Mesenchymal stem cell (in vitro differentiated cells and primary cell): ENCODE data around the gene C1orf174.
A peak's percentile ranks its signal among the peaks of the same experiment; 100 is the strongest.

Experiments used
- DNase-seq: peaks from one replicate; pipeline ENCODE4 v3.0.0-alpha.2; 2013
- H2AFZ ChIP-seq: one replicate; pipeline ENCODE4 v1.6.1; 2013; ENCODE audit warnings: low read depth, mild to moderate bottlenecking, control low read depth, inconsistent platforms, low read length, moderate library complexity
- H2AK5ac ChIP-seq: 2 replicates; pipeline ENCODE4 v1.6.1; 2013; ENCODE audit warnings: low read length, moderate library complexity, mild to moderate bottlenecking, inconsistent platforms; ENCODE audit not compliant: severe bottlenecking
- H2BK120ac ChIP-seq: one replicate; pipeline ENCODE4 v1.6.1; 2013; ENCODE audit warnings: low read depth, mild to moderate bottlenecking, inconsistent platforms, low read length, moderate library complexity
- H2BK12ac ChIP-seq, 2 experiments: one replicate each; pipeline ENCODE4 v1.6.1; 2013; ENCODE audit warnings: inconsistent platforms in 2 of 2, low read length in 2 of 2, mild to moderate bottlenecking in 2 of 2, moderate library complexity in 2 of 2, control low read depth in 1 of 2
- H2BK15ac ChIP-seq: one replicate; pipeline ENCODE4 v1.6.1; 2013; ENCODE audit warnings: mild to moderate bottlenecking, low read depth, inconsistent platforms; ENCODE audit not compliant: poor library complexity, severe bottlenecking
- H2BK5ac ChIP-seq: 2 replicates; pipeline ENCODE4 v1.6.1; 2013; ENCODE audit warnings: low read depth, mild to moderate bottlenecking, low read length, control low read depth, inconsistent platforms; ENCODE audit not compliant: poor library complexity, severe bottlenecking
- H3K14ac ChIP-seq, 2 experiments: one replicate each; pipeline ENCODE4 v1.6.1; 2013; ENCODE audit warnings: inconsistent platforms in 2 of 2, low read length in 2 of 2, control low read depth in 1 of 2, mild to moderate bottlenecking in 1 of 2, moderate library complexity in 1 of 2
- H3K18ac ChIP-seq, 2 experiments: one replicate each; pipeline ENCODE4 v1.6.1; 2013; ENCODE audit warnings: inconsistent platforms in 2 of 2, low read length in 2 of 2, control low read depth in 1 of 2, low read depth in 1 of 2, mild to moderate bottlenecking in 1 of 2
- H3K23ac ChIP-seq, 2 experiments: one replicate each; pipeline ENCODE4 v1.6.1; 2013; ENCODE audit warnings: inconsistent platforms in 2 of 2, low read length in 2 of 2, mild to moderate bottlenecking in 2 of 2, moderate library complexity in 2 of 2, control low read depth in 1 of 2
- H3K27ac ChIP-seq: 2 replicates; pipeline ENCODE4 v1.5.1; 2013; ENCODE audit warnings: mild to moderate bottlenecking, moderate library complexity, low read length, control low read depth, inconsistent platforms; ENCODE audit not compliant: poor library complexity, severe bottlenecking
- H3K27me3 ChIP-seq, 2 experiments: 2 replicates each; pipeline versions ENCODE4 v1.6.1 to v1.7.0; 2013; ENCODE audit warnings: low read length in 2 of 2, mild to moderate bottlenecking in 2 of 2, moderate library complexity in 2 of 2, control low read depth in 1 of 2, inconsistent platforms in 1 of 2; ENCODE audit not compliant: control insufficient read depth in 1 of 2, insufficient read depth in 1 of 2
- H3K36me3 ChIP-seq, 2 experiments: 2 replicates each; pipeline versions ENCODE4 v1.6.1 to v1.7.0; 2013; ENCODE audit warnings: low read length in 2 of 2, control low read depth in 1 of 2, inconsistent platforms in 1 of 2, low read depth in 1 of 2, mild to moderate bottlenecking in 1 of 2; ENCODE audit not compliant: insufficient read depth in 2 of 2, control insufficient read depth in 1 of 2
- H3K4ac ChIP-seq, 2 experiments: one replicate each; pipeline ENCODE4 v1.6.1; 2013; ENCODE audit warnings: inconsistent platforms in 2 of 2, low read length in 2 of 2, mild to moderate bottlenecking in 2 of 2, moderate library complexity in 2 of 2, control low read depth in 1 of 2, low read depth in 1 of 2
- H3K4me1 ChIP-seq: 2 replicates; pipeline ENCODE4 v1.6.1; 2013; ENCODE audit warnings: low read depth, low read length, control low read depth; ENCODE audit not compliant: control insufficient read depth, insufficient read depth
- H3K4me2 ChIP-seq: 2 replicates; pipeline ENCODE4 v1.6.1; 2013; ENCODE audit warnings: low read length, mild to moderate bottlenecking, inconsistent platforms; ENCODE audit not compliant: poor library complexity, severe bottlenecking
- H3K4me3 ChIP-seq, 2 experiments: 2 replicates each; pipeline versions ENCODE4 v1.5.1 to v1.7.0; 2013; ENCODE audit warnings: low read length in 2 of 2, mild to moderate bottlenecking in 2 of 2, control low read depth in 1 of 2, low read depth in 1 of 2; ENCODE audit not compliant: insufficient read depth in 1 of 2
- H3K79me1 ChIP-seq: replicated peaks from 2 replicates; pipeline ENCODE4 v1.6.1; 2013; ENCODE audit warnings: mild to moderate bottlenecking, control low read depth, low read length, inconsistent platforms; ENCODE audit not compliant: poor library complexity, severe bottlenecking
- H3K9ac ChIP-seq: 2 replicates; pipeline ENCODE4 v1.7.0; 2013; ENCODE audit warnings: mild to moderate bottlenecking, low read length, moderate library complexity
- H3K9me3 ChIP-seq: 2 replicates; pipeline ENCODE4 v1.7.0; 2013; ENCODE audit warnings: mild to moderate bottlenecking, low read length; ENCODE audit not compliant: control insufficient read depth
- H4K8ac ChIP-seq: one replicate; pipeline ENCODE4 v1.6.1; 2013; ENCODE audit warnings: inconsistent platforms, mild to moderate bottlenecking, low read length, moderate library complexity
- H4K91ac ChIP-seq: one replicate; pipeline ENCODE4 v1.6.1; 2013; ENCODE audit warnings: mild to moderate bottlenecking, low read length, inconsistent platforms
- WGBS: methylation state at CpG from one replicate; pipeline ENCODE4 v1.1.7; 2013; ENCODE audit warnings: mixed read lengths; 5-methylcytosine and 5-hydroxymethylcytosine counted together

C1orf174 gene

GRCh38 chr1:3908886-3909517 lies 8.9 kb upstream of the C1orf174 start:
- Histone ChIP-seq H2AFZ (no peak overlapping the region), H3K27ac (no peak overlapping the region), H2BK12ac (no peak overlapping the region), H3K9me3 (no peaks in the 10 kb centered on the region), H2BK15ac (no peak overlapping the region), H3K27me3 (peaks cover 28 to 31% of the 10 kb centered on the region in 2 experiments), H2AK5ac (no peak overlapping the region), H3K4me1 (peaks cover 10% of the 10 kb centered on the region), H3K4me3 (no peak overlapping the region), H3K4me2 (no peak overlapping the region), H3K23ac (no peak overlapping the region), H3K79me1 (no peaks in the 10 kb centered on the region), H3K9ac (no peak overlapping the region), H4K91ac (no peak overlapping the region), H3K14ac (no peak overlapping the region), H2BK120ac (no peak overlapping the region), H3K18ac (no peak overlapping the region), H4K8ac (no peak overlapping the region), H3K4ac (no peak overlapping the region), H3K36me3 (peaks cover 0 to 10% of the 10 kb centered on the region in 2 experiments), H2BK5ac (no peak overlapping the region)
- 77% methylated on average over 13 of the region's 17 CpGs for WGBS
- DNase-seq: no peak

- WGBS: 85% methylated on average over 22 of the region's 22 CpGs
- H3K14ac ChIP-seq: no peak overlapping the region
- H2BK15ac ChIP-seq: no peak overlapping the region
- H3K18ac ChIP-seq: no peak overlapping the region
- H3K79me1 ChIP-seq: peaks cover under 1% of the 10 kb centered on the region
- H3K36me3 ChIP-seq: peaks cover 0 to 4% of the 10 kb centered on the region in 2 experiments
- no peak overlapping the region for H3K4me2 ChIP-seq
- H3K9ac ChIP-seq: no peak overlapping the region
- no peak overlapping the region for H3K27ac ChIP-seq
- no peak for DNase-seq
- H3K23ac ChIP-seq: no peak overlapping the region
- no peaks in the 10 kb centered on the region for H3K9me3 ChIP-seq
- no peak overlapping the region for H2AK5ac ChIP-seq
- peaks cover 28 to 31% of the 10 kb centered on the region in 2 experiments for H3K27me3 ChIP-seq
- no peak overlapping the region for H4K91ac ChIP-seq
- no peak overlapping the region for H2BK120ac ChIP-seq
- H4K8ac ChIP-seq: no peak overlapping the region
- H2BK12ac ChIP-seq: no peak overlapping the region
- H3K4me3 ChIP-seq: no peak overlapping the region
- no peak overlapping the region for H2BK5ac ChIP-seq
- H3K4me1 ChIP-seq: peaks cover 16% of the 10 kb centered on the region
- H2AFZ ChIP-seq: no peak overlapping the region
- no peak overlapping the region for H3K4ac ChIP-seq
These were observed 7.6 kb upstream of the C1orf174 start for GRCh38 chr1:3907621-3908165.

GRCh38 chr1:3907031-3907534 lies 7.0 kb upstream of the C1orf174 start:
- H3K23ac ChIP-seq: no peak overlapping the region
- no peak overlapping the region for H2AK5ac ChIP-seq
- H3K9me3 ChIP-seq: no peaks in the 10 kb centered on the region
- no peak overlapping the region for H3K4me2 ChIP-seq
- DNase-seq: no peak
- 83% methylated on average over 21 of the region's 22 CpGs for WGBS
- peaks cover 2% of the 10 kb centered on the region for H3K79me1 ChIP-seq
- no peak overlapping the region for H2BK5ac ChIP-seq
- no peak overlapping the region for H3K4me3 ChIP-seq
- no peak overlapping the region for H2BK120ac ChIP-seq
- no peak overlapping the region for H3K27ac ChIP-seq
- H3K4me1 ChIP-seq: peaks cover 16% of the 10 kb centered on the region
- peak overlapping the region; percentile 7 for H2BK15ac ChIP-seq
- H2AFZ ChIP-seq: no peak overlapping the region
- no peak overlapping the region for H4K91ac ChIP-seq
- no peaks in the 10 kb centered on the region for H3K36me3 ChIP-seq
- no peak overlapping the region for H2BK12ac ChIP-seq
- H3K9ac ChIP-seq: no peak overlapping the region
- H3K18ac ChIP-seq: no peak overlapping the region
- H3K14ac ChIP-seq: no peak overlapping the region
- no peak overlapping the region for H3K4ac ChIP-seq
- H3K27me3 ChIP-seq: peaks cover 28 to 31% of the 10 kb centered on the region in 2 experiments
- H4K8ac ChIP-seq: no peak overlapping the region

- H3K4ac ChIP-seq: no peak overlapping the region
- no peak overlapping the region for H2BK12ac ChIP-seq
- peaks cover 27 to 28% of the 10 kb centered on the region in 2 experiments for H3K27me3 ChIP-seq
- H4K91ac ChIP-seq: no peak overlapping the region
- no peak for DNase-seq
- H3K18ac ChIP-seq: no peak overlapping the region
- H3K79me1 ChIP-seq: peaks cover 2% of the 10 kb centered on the region
- no peak overlapping the region for H2BK5ac ChIP-seq
- 85% methylated on average over 11 of the region's 11 CpGs for WGBS
- no peak overlapping the region for H2AK5ac ChIP-seq
- H3K36me3 ChIP-seq: no peaks in the 10 kb centered on the region
- no peak overlapping the region for H3K14ac ChIP-seq
- H3K9ac ChIP-seq: no peak overlapping the region
- H3K4me2 ChIP-seq: no peak overlapping the region
- H3K9me3 ChIP-seq: no peaks in the 10 kb centered on the region
- H3K27ac ChIP-seq: no peak overlapping the region
- H2BK120ac ChIP-seq: no peak overlapping the region
- H2BK15ac ChIP-seq: no peak overlapping the region
- peaks cover 16% of the 10 kb centered on the region for H3K4me1 ChIP-seq
- H4K8ac ChIP-seq: no peak overlapping the region
- no peak overlapping the region for H3K23ac ChIP-seq
- H3K4me3 ChIP-seq: peak overlapping the region in 1 of 2 experiments; percentile 8
- no peak overlapping the region for H2AFZ ChIP-seq
These were observed 6.6 kb upstream of the C1orf174 start for GRCh38 chr1:3906672-3907020.
